GM13976 (cell line): ENCODE data around the gene IRF3.

Experiments
- DNase-seq: peaks from one replicate; pipeline ENCODE4 v3.0.0; 2012; ENCODE audit warnings: low spot score
- CTCF ChIP-seq: IDR thresholded peaks from 2 replicates; pipeline ENCODE4 v1.5.1; 2012; ENCODE audit warnings: borderline replicate concordance, mild to moderate bottlenecking; ENCODE audit not compliant: insufficient read depth; ENCODE audit errors: extremely low read depth, missing control alignments, control extremely low read depth
- in situ Hi-C: fragments of 300-500 bp; cut with MboI; formaldehyde crosslinking; loops from one replicate; pipeline ENCODE4 v1.12.0; 2022; ENCODE audit warnings: low sequenced_read_pairs, mixed read lengths, inconsistent platforms; ENCODE audit not compliant: unreplicated experiment

The IRF3 gene

GRCh38 chr19:49651029-49651819, 14.4 kb downstream of the IRF3 start:
- DNase-seq = no peak
- in situ Hi-C loops = no loop called here
- no peak for TF ChIP-seq CTCF

- no peak for TF ChIP-seq CTCF
- in situ Hi-C loops = no loop called here
- DNase-seq = no peak
Measured at GRCh38 chr19:49646586-49646985, 19.1 kb downstream of the IRF3 start.

GRCh38 chr19:49645995-49646394, 19.7 kb downstream of the IRF3 start:
- DNase-seq = no peak
- in situ Hi-C loops = no loop called here
- no peak for TF ChIP-seq CTCF

GRCh38 chr19:49645592-49645991, 20.1 kb downstream of the IRF3 start:
- DNase-seq = no peak
- no peak for TF ChIP-seq CTCF
- in situ Hi-C loops = no loop called here

GRCh38 chr19:49643466-49643865, 22.2 kb downstream of the IRF3 start:
- no peak for DNase-seq
- in situ Hi-C loops = no loop called here
- no peak for TF ChIP-seq CTCF

GRCh38 chr19:49642492-49643035, 23.1 kb downstream of the IRF3 start:
- TF ChIP-seq CTCF = no peak
- DNase-seq = no peak
- in situ Hi-C loops = no loop called here
